Measurements from ENCODE around the gene HIF3A.
"Not testable (repeated sequence)": the region's sequence is repeated elsewhere in the genome, so short reads cannot be mapped to it uniquely, and the experiment has no call there.

DNA sequence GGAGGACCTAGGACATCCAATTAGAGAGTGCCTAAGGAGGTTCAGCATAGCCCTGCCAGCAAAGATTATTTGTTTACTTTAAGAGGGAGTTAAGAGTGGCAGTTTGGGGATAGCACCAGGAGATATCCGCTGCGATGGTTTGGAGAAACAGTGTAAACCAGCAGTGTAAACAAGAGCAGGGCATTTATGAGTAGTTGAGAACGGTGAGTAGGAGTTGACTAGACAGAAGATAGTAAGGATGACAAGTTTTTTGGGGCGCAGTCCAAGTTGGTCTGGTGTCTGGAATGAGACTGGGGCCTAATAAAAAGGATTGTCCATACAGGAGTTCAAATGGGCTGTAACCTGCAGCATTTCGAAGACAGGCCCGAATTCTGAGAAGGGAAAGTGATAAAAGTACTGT, 22.9 kb upstream of the HIF3A start:
- not testable (repeated sequence) for TF ChIP-seq POLR2AphosphoS5 (IDR thresholded peaks at IDR 0.05; ENCODE audit: low read depth, low read length); REST (IDR thresholded peaks at IDR 0.05; ENCODE audit: insufficient read depth in 1 of 2, low read depth in 2 of 2, low read length in 1 of 2); SIN3A (IDR thresholded peaks at IDR 0.05; ENCODE audit: borderline replicate concordance, insufficient read depth, low read depth, low read length)
- TF ChIP-seq, protein P1, sequence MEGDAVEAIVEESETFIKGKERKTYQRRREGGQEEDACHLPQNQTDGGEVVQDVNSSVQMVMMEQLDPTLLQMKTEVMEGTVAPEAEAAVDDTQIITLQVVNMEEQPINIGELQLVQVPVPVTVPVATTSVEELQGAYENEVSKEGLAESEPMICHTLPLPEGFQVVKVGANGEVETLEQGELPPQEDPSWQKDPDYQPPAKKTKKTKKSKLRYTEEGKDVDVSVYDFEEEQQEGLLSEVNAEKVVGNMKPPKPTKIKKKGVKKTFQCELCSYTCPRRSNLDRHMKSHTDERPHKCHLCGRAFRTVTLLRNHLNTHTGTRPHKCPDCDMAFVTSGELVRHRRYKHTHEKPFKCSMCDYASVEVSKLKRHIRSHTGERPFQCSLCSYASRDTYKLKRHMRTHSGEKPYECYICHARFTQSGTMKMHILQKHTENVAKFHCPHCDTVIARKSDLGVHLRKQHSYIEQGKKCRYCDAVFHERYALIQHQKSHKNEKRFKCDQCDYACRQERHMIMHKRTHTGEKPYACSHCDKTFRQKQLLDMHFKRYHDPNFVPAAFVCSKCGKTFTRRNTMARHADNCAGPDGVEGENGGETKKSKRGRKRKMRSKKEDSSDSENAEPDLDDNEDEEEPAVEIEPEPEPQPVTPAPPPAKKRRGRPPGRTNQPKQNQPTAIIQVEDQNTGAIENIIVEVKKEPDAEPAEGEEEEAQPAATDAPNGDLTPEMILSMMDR (IDR thresholded peaks at IDR 0.05): not testable (repeated sequence)
